ENCODE measurements around the gene DRAP1.

- no peak for TF ChIP-seq EZH2 (IDR thresholded peaks at IDR 0.05)
- no peak for TF ChIP-seq POLR2AphosphoS5 (IDR thresholded peaks at IDR 0.05; ENCODE audit: borderline replicate concordance, low read depth, low read length)
- no peak for TF ChIP-seq FOXP2 (optimal IDR thresholded peaks at IDR 0.05; ENCODE audit: control extremely low read depth, extremely low read length, insufficient read depth)
Measured at GRCh38 chr11:65947603-65948125, 28.4 kb downstream of the DRAP1 start.

Measured in SK-N-MC (cell line).